Gastrocnemius medialis (tissue), 4 donors: ENCODE data around the gene TRAF2. TPM values are rescaled to one million over a fixed set of nuclear protein-coding genes. Genes with fewer than 3 reads are reported as not detected.

Source experiments
- ATAC-seq, 2 donors: fragments of 150-250 bp; one replicate each; pipeline ENCODE4 v1.9.1; 2016
- DNase-seq, 2 donors: peaks; one replicate each; pipeline ENCODE4 v3.0.0-alpha.2; 2019
- H3K27ac ChIP-seq, 4 donors: fragments of 200-600 bp; sonication (generic); 1 replicate in 1 of 4; 2 replicates in 3 of 4; pipeline ENCODE4 v1.5.1; 2016 to 2018; ENCODE audit warnings: mild to moderate bottlenecking in 2 of 4, moderate library complexity in 1 of 4
- H3K27me3 ChIP-seq, 3 donors: fragments of 200-600 bp; sonication (generic) in 2 of 3; 1 replicate in 1 of 3; 2 replicates in 2 of 3; pipeline versions ENCODE4 v1.5.1 to v1.6.0; 2016 to 2019; ENCODE audit warnings: mild to moderate bottlenecking in 1 of 3, moderate library complexity in 1 of 3
- H3K36me3 ChIP-seq, 2 donors: fragments of 200-600 bp; sonication (generic) in 1 of 2; one replicate each; pipeline ENCODE4 v1.5.1; 2017 to 2018
- H3K4me1 ChIP-seq, 2 donors: fragments of 200-600 bp; sonication (generic) in 1 of 2; one replicate each; pipeline ENCODE4 v1.5.1; 2016 to 2017; ENCODE audit warnings: mild to moderate bottlenecking in 2 of 2
- H3K4me3 ChIP-seq, 4 donors: fragments of 200-600 bp; sonication (generic) in 3 of 4; 1 replicate in 1 of 4; 2 replicates in 3 of 4; pipeline ENCODE4 v1.5.1; 2016 to 2019; ENCODE audit warnings: mild to moderate bottlenecking in 2 of 4
- H3K9me3 ChIP-seq, 3 donors: fragments of 200-600 bp; sonication (generic) in 2 of 3; 1 replicate in 1 of 3; 2 replicates in 2 of 3; pipeline ENCODE4 v1.5.1; 2016 to 2019
- CTCF ChIP-seq, 5 experiments: fragments of 450-650 bp in 3 of 5; fragments of 200-600 bp in 2 of 5; sonication (generic) in 2 of 5; IDR thresholded peaks in 4 of 5; conservative IDR thresholded peaks in 1 of 5; 1 replicate in 4 of 5; 2 replicates in 1 of 5; pipeline ENCODE4 v1.5.1; 2016 to 2019; ENCODE audit warnings: antibody characterized with exemption in 5 of 5, mild to moderate bottlenecking in 3 of 5, moderate library complexity in 3 of 5
- POLR2A ChIP-seq, 2 donors: fragments of 450-650 bp; IDR thresholded peaks; one replicate each; pipeline ENCODE4 v1.6.1; 2017; ENCODE audit warnings: antibody characterized with exemption in 2 of 2, mild to moderate bottlenecking in 2 of 2, moderate library complexity in 2 of 2
- in situ Hi-C, 4 donors: fragments of 200-750 bp; cut with MboI; loops; one replicate each; pipeline versions ENCODE4 v1.15.0 to v1.8.0; 2017; ENCODE audit warnings: low sequenced_read_pairs in 4 of 4
- intact Hi-C: fragments of 100-400 bp; cut with DNase I; formaldehyde crosslinking; loops from one replicate; pipeline ENCODE4 v1.15.1; 2023; ENCODE audit warnings: low total_unique reads
- total RNA-seq, 4 donors: library from RNA; depleted of rRNA; stranded (reverse); fragments of >200 nt; gene quantifications; one replicate each; pipeline versions ENCODE4 v1.1.0 to v1.2.3, GENCODE V29; 2016

The TRAF2 gene
- total RNA-seq, 4 donors from 2014 or later, result 3.5 to 6.6 (median 4.8) TPM

GRCh38 chr9:136845465-136846260 lies 40.7 kb upstream of the TRAF2 start:
- Histone ChIP-seq H3K4me3 (no peak overlapping the region), H3K4me1 (peaks cover 24 to 52% of the 10 kb centered on the region in 2 donors), H3K9me3 (no peaks in the 10 kb centered on the region), H3K27ac (no peak overlapping the region), H3K27me3 (peaks cover 11 to 21% (median 14%) of the 10 kb centered on the region in 3 donors), H3K36me3 (peaks cover 0 to 3% of the 10 kb centered on the region in 2 donors)
- intact Hi-C loops (loop anchor here (5.0 kb wide), 4 partner anchors 53 to 182 kb away; partner anchors contain the start of genes ABCA2, PAXX and TMEM141), in situ Hi-C loops (no loop called here)
- ATAC-seq (no peak), DNase-seq (no peak)
- TF ChIP-seq POLR2A (IDR thresholded peaks at IDR 0.05) (no peak), CTCF (IDR thresholded peaks at IDR 0.05 in 4 of 5, conservative IDR thresholded peaks at IDR 0.05 in 1 of 5) (no peak)

- H3K9me3 ChIP-seq, result no peaks in the 10 kb centered on the region
- H3K4me3 ChIP-seq, result peak overlapping the region in 2 of 4 donors; percentile 82 to 86
- ATAC-seq (no peak), DNase-seq (no peak)
- intact Hi-C loops (loop anchor here (5.0 kb wide), 4 partner anchors 54 to 181 kb away; partner anchors contain the start of genes ABCA2, PAXX and TMEM141), in situ Hi-C loops (no loop called here)
- peaks cover 11 to 21% (median 14%) of the 10 kb centered on the region in 3 donors for H3K27me3 ChIP-seq
- TF ChIP-seq POLR2A (IDR thresholded peaks at IDR 0.05) (no peak), CTCF (IDR thresholded peaks at IDR 0.05 in 4 of 5, conservative IDR thresholded peaks at IDR 0.05 in 1 of 5) (no peak)
- peaks cover 22 to 52% of the 10 kb centered on the region in 2 donors for H3K4me1 ChIP-seq
- H3K27ac ChIP-seq, result no peak overlapping the region
- peaks cover 0 to 12% of the 10 kb centered on the region in 2 donors for H3K36me3 ChIP-seq
These were observed 39.8 kb upstream of the TRAF2 start for GRCh38 chr9:136846376-136847087.

GRCh38 chr9:136847088-136847825 lies 39.1 kb upstream of the TRAF2 start:
- peaks cover 27 to 52% of the 10 kb centered on the region in 2 donors for H3K4me1 ChIP-seq
- peak overlapping the region; percentile 89 to 97 (median 92) for H3K27ac ChIP-seq
- intact Hi-C loops, result loop anchor here (5.0 kb wide), 4 partner anchors 55 to 180 kb away; partner anchors contain the start of genes ABCA2, PAXX and TMEM141
- H3K9me3 ChIP-seq, result no peaks in the 10 kb centered on the region
- TF ChIP-seq POLR2A (IDR thresholded peaks at IDR 0.05), result no peak
- no peak for TF ChIP-seq CTCF (IDR thresholded peaks at IDR 0.05 in 4 of 5, conservative IDR thresholded peaks at IDR 0.05 in 1 of 5)
- H3K4me3 ChIP-seq, result peak overlapping the region; percentile 73 to 86 (median 82)
- H3K36me3 ChIP-seq, result peaks cover 0 to 12% of the 10 kb centered on the region in 2 donors
- ATAC-seq (no peak), DNase-seq (no peak)
- H3K27me3 ChIP-seq, result peaks cover 11 to 21% (median 14%) of the 10 kb centered on the region in 3 donors
- in situ Hi-C loops, result no loop called here

- peak overlapping the region; percentile 89 to 97 (median 92) for H3K27ac ChIP-seq
- peaks cover 27 to 46% of the 10 kb centered on the region in 2 donors for H3K4me1 ChIP-seq
- DNase-seq (peak; percentile 73 to 87), ATAC-seq (peak; percentile 21 to 25)
- intact Hi-C loops, result loop anchor here (2.0 to 5.0 kb wide), 6 partner anchors 41 to 179 kb away; partner anchors contain the start of genes ABCA2, C8G, FBXW5 and PAXX
- in situ Hi-C loops, result no loop called here
- no peak for TF ChIP-seq CTCF (IDR thresholded peaks at IDR 0.05 in 4 of 5, conservative IDR thresholded peaks at IDR 0.05 in 1 of 5)
- peak; percentile 73 to 85 for TF ChIP-seq POLR2A (IDR thresholded peaks at IDR 0.05)
- peaks cover 0 to 12% of the 10 kb centered on the region in 2 donors for H3K36me3 ChIP-seq
- H3K4me3 ChIP-seq, result peak overlapping the region; percentile 73 to 86 (median 82)
- peaks cover 11 to 21% (median 14%) of the 10 kb centered on the region in 3 donors for H3K27me3 ChIP-seq
- H3K9me3 ChIP-seq, result no peaks in the 10 kb centered on the region
These were observed 38.4 kb upstream of the TRAF2 start for GRCh38 chr9:136847826-136848392.
